Activated effector memory CD4-positive, alpha-beta T cell treated with anti-CD3 and anti-CD28 coated beads, Interleukin-2, amount 50 U/mL, for 16 hours (primary cell): ENCODE measurements around the gene SKIC8.

Experiments used
- DNase-seq: peaks from one replicate; pipeline ENCODE4 v3.0.0-alpha.2; 2020

Gene SKIC8

GRCh38 chr15:78299101-78299930 lies at the start of gene SKIC8:
SKIC8 (minus strand) TSS chr15:78299609; CDS start chr15:78295686, 3,923 bp downstream.
- DNase-seq: peak; percentile 96

GRCh38 chr15:78347586-78348543 lies 48.5 kb upstream of the SKIC8 start:
- no peak for DNase-seq

DNA sequence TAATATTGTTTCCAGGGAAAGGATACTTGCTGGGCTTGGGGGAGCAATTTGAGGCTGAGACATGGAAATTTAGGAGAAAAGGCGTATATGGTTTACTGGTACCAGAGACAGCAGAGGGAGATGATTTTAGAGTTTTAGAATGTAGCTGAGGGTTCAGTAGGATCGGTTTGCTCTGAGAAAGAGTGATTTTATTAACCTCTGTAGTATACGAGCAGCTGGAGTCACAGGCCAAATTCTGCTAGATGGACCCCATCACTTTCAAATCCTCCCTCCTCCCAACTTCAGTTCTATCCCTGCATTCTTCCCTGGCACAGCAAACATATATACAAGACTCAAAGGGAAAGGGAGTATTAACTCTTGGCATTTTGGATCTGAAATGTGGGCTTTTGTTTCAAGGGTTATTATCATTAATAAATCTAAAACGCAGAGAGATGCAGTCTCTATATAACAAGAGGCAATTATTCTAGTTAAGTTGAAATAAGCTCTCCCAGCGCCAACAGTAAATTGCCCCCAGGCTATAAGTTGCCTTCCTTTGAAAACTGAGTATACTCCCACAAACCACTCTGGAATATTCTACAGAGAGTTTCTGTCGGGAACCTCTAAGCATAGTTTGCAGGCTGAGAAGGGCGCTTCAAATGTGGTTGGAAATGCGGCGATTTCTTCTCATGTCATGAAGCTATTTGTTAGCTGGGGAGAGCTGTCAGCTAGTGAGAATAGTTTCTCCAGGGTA lies 46.2 kb upstream of the SKIC8 start:
- DNase-seq: no peak

DNA sequence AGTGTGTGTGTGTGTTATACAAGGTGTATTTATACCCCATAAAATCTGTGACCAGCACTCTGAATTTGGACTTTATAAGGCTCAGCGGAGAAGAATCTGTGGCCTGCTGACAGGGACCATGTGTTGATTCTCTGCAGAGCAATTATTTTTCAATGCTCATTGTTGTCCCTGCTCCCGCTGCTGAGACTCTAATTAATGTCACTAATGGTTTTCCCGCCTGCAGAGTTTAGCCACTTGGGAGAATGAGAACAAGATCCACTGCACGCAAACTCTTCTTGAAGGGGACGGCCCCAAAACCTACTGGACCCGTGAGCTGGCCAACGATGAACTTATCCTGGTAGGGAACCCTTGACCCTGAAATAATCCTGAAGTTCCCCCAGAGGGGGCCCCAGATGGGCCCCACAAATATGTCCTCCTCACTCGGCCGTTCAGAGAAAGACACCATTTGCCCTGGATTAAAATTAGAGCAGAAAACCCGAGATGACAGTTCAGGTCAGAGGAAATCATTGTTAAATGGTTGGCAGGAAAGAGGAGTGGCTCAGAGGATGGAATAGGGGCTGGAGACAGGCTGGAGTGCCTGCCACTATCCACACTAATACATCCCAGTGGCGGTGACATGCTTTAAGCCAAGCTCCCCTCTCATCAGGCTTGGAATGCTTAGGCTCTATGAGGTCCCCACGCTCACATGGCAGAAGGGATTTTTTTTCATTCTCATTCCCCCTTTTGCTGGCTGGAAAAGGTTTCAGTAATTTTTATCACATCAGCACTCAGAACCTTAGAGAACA lies 44.1 kb upstream of the SKIC8 start:
- no peak for DNase-seq

GRCh38 chr15:78342021-78342420 lies 42.6 kb upstream of the SKIC8 start:
- DNase-seq: no peak

DNA sequence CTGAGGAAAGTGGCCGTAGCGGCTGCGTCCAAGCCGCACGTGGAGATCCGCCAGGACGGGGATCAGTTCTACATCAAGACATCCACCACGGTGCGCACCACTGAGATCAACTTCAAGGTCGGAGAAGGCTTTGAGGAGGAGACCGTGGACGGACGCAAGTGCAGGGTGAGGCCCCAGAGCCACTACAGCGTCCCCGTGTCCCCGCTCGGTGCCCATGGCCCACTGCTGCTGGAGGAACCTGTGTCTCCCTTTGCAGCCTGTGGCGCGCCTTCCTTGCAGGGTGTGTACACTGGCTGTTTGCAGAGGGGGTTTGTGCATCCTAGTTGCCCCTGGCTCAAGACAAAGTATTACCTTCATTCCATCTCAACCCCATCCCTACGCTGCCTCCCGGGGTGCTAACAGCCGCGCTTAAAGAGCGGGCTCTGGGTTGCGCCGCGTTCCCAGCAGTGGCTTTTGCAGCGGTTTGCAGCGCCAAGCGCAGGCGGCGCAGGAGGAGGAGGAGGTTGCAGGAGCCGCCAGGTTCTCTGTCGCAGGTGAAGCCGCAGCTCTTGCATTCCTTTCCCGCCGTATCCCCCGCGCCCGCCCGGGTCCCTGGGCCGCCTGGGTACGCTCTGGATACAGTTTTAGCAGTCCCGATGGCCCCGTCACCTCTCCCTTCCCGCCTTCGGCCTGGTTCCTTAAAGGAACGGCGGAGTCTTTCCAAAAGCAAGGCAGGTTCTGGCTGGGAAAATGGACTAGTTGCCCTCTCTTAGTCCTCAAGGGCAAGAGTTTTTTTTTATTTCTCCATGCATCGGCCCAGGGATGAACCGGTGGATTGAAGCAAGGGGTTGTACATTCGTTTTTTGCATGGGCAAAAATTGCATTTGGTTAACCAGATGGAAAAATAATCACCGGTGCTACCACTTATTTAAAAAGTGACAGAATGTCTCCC lies 41.9 kb upstream of the SKIC8 start:
- DNase-seq: no peak

- no peak for DNase-seq
These were observed 41.0 kb upstream of the SKIC8 start, which contains the start of gene CRABP1 for GRCh38 chr15:78340231-78341056. CRABP1 (plus strand) TSS chr15:78340353; CDS start chr15:78340429, 76 bp downstream.

- DNase-seq: no peak
These were observed 40.1 kb upstream of the SKIC8 start for GRCh38 chr15:78339559-78339958.

DNA sequence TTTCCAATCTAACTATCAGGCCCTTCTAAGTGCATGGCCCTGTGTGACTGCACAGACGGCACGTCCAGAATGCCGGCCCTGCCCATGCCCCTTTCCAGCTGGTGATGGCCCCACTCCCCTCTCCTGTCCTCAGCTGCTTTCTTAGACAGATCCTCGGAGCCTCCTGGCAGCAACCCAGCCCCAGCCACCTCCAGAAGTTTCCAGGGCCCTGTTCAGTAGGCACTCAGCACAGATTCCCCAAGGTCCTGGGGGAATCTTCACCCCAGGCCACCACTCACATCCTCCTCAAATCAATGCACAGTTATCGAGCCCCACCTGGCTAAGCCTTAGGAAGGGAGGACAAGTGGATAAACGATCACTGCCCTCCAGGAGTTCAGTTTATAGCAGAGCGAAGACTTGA lies 39.4 kb upstream of the SKIC8 start:
- DNase-seq: no peak

- DNase-seq: no peak
These were observed 36.6 kb upstream of the SKIC8 start for GRCh38 chr15:78335985-78336384.

DNA sequence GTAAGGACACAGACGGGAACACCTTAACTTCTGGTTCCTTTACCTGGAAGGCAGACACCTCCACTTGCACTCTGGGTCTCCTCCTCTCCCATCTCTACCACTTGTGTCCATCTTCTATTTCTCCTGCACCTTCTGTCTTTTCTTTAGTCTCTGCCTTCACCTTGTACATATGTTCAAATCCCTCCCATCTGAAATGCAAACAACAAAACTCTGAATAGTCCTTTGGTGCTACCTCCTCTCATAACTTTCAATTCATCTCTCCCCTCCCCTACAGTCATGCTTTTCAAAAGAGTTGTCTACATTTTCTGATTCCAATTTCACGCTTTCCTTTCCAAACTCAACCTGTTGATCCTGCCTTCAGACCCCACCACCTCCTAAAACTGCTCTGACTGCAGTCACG lies 35.4 kb upstream of the SKIC8 start:
- DNase-seq: no peak

DNA sequence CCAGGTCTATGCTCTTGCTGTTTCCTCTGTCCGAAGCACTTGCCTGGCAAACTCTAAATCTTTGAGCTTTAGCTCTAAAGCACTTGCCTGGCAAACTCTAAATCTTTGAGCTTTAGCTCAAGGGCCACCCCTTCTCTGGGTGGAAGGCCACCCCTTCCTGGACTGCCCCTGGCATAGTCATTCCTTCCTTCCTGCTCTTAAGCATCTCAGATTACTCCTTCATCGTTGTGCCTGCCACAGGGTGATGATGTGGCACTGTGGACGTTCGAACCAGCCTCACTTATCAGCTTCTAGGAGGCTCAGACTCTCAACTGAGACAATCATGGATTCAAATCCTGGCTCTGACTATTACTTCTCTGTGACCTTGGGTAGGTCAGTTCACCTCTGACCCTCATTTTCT lies 30.2 kb upstream of the SKIC8 start:
- no peak for DNase-seq

GRCh38 chr15:78327466-78327865 lies 28.1 kb upstream of the SKIC8 start:
- no peak for DNase-seq

DNA sequence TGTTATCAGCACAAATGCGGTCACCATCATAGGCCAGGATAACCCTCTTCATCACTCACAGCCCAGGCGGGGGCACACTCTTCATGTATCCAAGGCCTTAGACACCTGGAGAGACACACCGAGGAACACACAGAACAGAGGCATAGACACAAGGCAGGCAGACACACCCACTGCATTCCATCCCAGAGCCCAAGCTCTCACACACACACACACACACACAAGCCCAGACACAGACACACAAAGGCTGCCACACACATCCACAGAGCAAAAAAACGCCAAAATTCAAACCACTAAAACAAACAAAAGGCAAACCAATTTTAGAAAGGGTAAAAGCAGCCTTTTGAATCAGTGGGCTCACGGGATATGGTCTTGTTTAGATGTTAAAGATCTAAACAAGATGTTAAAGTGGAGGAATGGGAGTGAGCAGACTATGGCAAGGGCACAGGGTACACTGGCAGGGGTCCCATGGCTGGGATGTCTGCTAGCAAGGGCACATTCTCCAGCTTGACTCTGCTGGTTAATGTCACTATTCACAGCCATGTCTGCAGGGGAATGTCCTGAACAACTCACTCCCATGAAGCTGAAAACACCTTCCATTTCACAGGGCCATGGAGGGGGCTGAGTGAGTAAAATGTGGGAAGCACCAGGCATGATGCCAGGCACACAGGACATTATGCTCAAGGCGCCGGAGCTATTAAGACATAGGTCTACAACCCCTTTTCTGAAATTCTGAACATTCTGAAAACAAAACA lies 25.9 kb upstream of the SKIC8 start:
- DNase-seq: no peak

GRCh38 chr15:78324144-78324543 lies 24.7 kb upstream of the SKIC8 start:
- no peak for DNase-seq

DNA sequence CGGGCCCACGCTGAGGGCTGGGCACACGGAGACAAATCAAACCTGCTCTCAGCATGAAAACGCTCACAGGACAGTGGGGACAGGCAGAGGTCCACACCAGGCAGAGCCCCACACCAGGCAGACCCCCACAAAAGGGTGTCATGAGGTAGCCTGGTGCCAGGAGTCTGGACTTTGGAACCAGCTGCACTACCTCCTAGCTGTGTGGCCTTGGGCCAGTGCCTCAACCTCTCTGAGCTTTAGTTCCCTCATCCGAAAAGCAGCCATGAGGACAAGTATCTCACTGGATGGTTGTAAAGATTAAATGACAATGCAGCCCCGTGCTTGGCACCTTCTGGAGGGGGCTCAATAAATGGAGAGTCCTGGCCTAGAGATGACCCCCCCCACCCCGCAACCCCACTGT lies 24.3 kb upstream of the SKIC8 start:
- no peak for DNase-seq

GRCh38 chr15:78322724-78323521 lies 23.5 kb upstream of the SKIC8 start:
- DNase-seq: no peak

DNA sequence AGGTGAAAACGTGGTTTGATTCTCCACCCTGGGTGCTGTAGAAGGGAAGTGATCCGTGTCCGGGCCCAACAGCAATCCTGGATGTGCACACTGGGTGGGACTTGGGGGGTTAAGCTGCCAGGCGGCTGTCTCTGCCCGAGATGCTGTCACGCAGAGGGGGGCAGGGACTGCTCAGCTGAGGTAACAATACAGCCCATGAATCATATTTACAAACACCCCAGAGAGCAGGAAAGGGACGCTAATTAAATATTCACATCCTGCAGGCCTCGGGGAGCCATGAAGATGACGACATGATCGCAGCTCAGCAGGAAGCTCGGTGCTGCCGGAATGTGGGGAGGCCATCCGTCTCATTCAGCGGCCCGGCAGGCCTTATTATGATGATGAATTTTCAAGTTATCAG lies 22.8 kb upstream of the SKIC8 start:
- no peak for DNase-seq
